ENCODE results near the gene STRIP1. TPM values are rescaled to one million over a fixed set of nuclear protein-coding genes. Genes with fewer than 3 reads are reported as not detected.

STRIP1 gene
- total RNA-seq, 1 experiment from 2014 or later, result 40.6 TPM

- intact Hi-C loops (cut with micrococcal nuclease), result no loop called here
- no TSS peak for BruUV-seq (replicated peaks)
- POLR2A ChIA-PET, result no interaction called here
- Mint-ChIP-seq H3K36me3 (ENCODE audit: insufficient read depth, unreplicated experiment) (no peaks in the 10 kb centered on the region), H3K9me3 (ENCODE audit: unreplicated experiment) (peaks cover 8% of the 10 kb centered on the region), H3K4me3 (ENCODE audit: unreplicated experiment) (no peak overlapping the region), H3K27me3 (ENCODE audit: insufficient read depth, unreplicated experiment) (no peaks in the 10 kb centered on the region), H3K4me1 (ENCODE audit: insufficient read depth, unreplicated experiment) (no peaks in the 10 kb centered on the region), H3K27ac (ENCODE audit: low read depth, unreplicated experiment) (no peak overlapping the region)
- CTCF ChIA-PET, result interaction anchor here (0.7 to 1.2 kb wide), 2 partner anchors 15 to 27 kb away, joined by 3 read pairs; no protein-coding TSS in a partner anchor
- no peak for DNase-seq (ENCODE audit: unreplicated experiment)
- no peak for TF ChIP-seq CTCF (IDR thresholded peaks at IDR 0.05; ENCODE audit: unreplicated experiment)
Measured at GRCh38 chr1:110069404-110070281, 35.2 kb downstream of the STRIP1 start.

GRCh38 chr1:110070282-110070669 lies 35.9 kb downstream of the STRIP1 start:
- ChIA-PET CTCF (interaction anchor here (0.7 to 1.9 kb wide), 3 partner anchors 10 to 26 kb away, joined by 3 to 12 read pairs (median 5); no protein-coding TSS in a partner anchor), POLR2A (no interaction called here)
- DNase-seq (ENCODE audit: unreplicated experiment), result no peak
- no peak overlapping the region for H3K27ac Mint-ChIP-seq (ENCODE audit: low read depth, unreplicated experiment)
- no peaks in the 10 kb centered on the region for H3K36me3 Mint-ChIP-seq (ENCODE audit: insufficient read depth, unreplicated experiment)
- H3K9me3 Mint-ChIP-seq (ENCODE audit: unreplicated experiment), result peaks cover 8% of the 10 kb centered on the region
- no peaks in the 10 kb centered on the region for H3K4me1 Mint-ChIP-seq (ENCODE audit: insufficient read depth, unreplicated experiment)
- no peak for TF ChIP-seq CTCF (IDR thresholded peaks at IDR 0.05; ENCODE audit: unreplicated experiment)
- H3K27me3 Mint-ChIP-seq (ENCODE audit: insufficient read depth, unreplicated experiment), result no peaks in the 10 kb centered on the region
- BruUV-seq (replicated peaks), result no TSS peak
- intact Hi-C loops (cut with micrococcal nuclease), result no loop called here
- H3K4me3 Mint-ChIP-seq (ENCODE audit: unreplicated experiment), result no peak overlapping the region

- TF ChIP-seq CTCF (IDR thresholded peaks at IDR 0.05; ENCODE audit: unreplicated experiment), result no peak
- H3K4me1 Mint-ChIP-seq (ENCODE audit: insufficient read depth, unreplicated experiment), result no peaks in the 10 kb centered on the region
- H3K4me3 Mint-ChIP-seq (ENCODE audit: unreplicated experiment), result no peak within 1 kb of the TSS
Measured at GRCh38 chr1:110070671-110071242, 36.3 kb downstream of the STRIP1 start, which contains the start of gene ALX3. Gene ALX3, minus strand, starts transcription at chr1:110070672. Its CDS starts 60 bp downstream, at chr1:110070612.

GRCh38 chr1:110074166-110074565 lies 39.7 kb downstream of the STRIP1 start:
- Mint-ChIP-seq H3K27ac (ENCODE audit: low read depth, unreplicated experiment) (no peak overlapping the region), H3K27me3 (ENCODE audit: insufficient read depth, unreplicated experiment) (no peaks in the 10 kb centered on the region), H3K4me3 (ENCODE audit: unreplicated experiment) (no peak overlapping the region), H3K36me3 (ENCODE audit: insufficient read depth, unreplicated experiment) (no peaks in the 10 kb centered on the region), H3K9me3 (ENCODE audit: unreplicated experiment) (no peaks in the 10 kb centered on the region), H3K4me1 (ENCODE audit: insufficient read depth, unreplicated experiment) (no peaks in the 10 kb centered on the region)
- BruUV-seq (replicated peaks), result no TSS peak
- POLR2A ChIA-PET, result no interaction called here
- no peak for DNase-seq (ENCODE audit: unreplicated experiment)
- TF ChIP-seq CTCF (IDR thresholded peaks at IDR 0.05; ENCODE audit: unreplicated experiment), result no peak
- intact Hi-C loops (cut with micrococcal nuclease), result no loop called here
- CTCF ChIA-PET, result interaction anchor here (0.6 to 1.8 kb wide), 6 partner anchors 14 to 46 kb away, joined by 3 to 12 read pairs (median 4); no protein-coding TSS in a partner anchor

More at GRCh38 chr1:110070671-110071242, 36.3 kb downstream of the STRIP1 start, which contains the start of gene ALX3:
- peaks cover 8% of the 10 kb centered on the region for H3K9me3 Mint-ChIP-seq (ENCODE audit: unreplicated experiment)
- no peak for DNase-seq (ENCODE audit: unreplicated experiment)
- no peaks in the 10 kb centered on the region for H3K36me3 Mint-ChIP-seq (ENCODE audit: insufficient read depth, unreplicated experiment)
- BruUV-seq (replicated peaks), result no TSS peak
- ChIA-PET CTCF (interaction anchor here (0.6 to 1.9 kb wide), 8 partner anchors 11 to 1221 kb away, joined by 3 to 12 read pairs (median 4); no protein-coding TSS in a partner anchor), POLR2A (no interaction called here)
- H3K27me3 Mint-ChIP-seq (ENCODE audit: insufficient read depth, unreplicated experiment), result no peaks in the 10 kb centered on the region
- intact Hi-C loops (cut with micrococcal nuclease), result no loop called here
- H3K27ac Mint-ChIP-seq (ENCODE audit: low read depth, unreplicated experiment), result no peak within 1 kb of the TSS

Measured in MCF 10A (cell line).